HUDEP-2 (cell line): ENCODE results near the gene FGFBP2.
"Not testable (repeated sequence)": the region's sequence is repeated elsewhere in the genome, so short reads cannot be mapped to it uniquely, and the experiment has no call there.

Experiments
- DNase-seq, 76 experiments: peaks; one replicate each; lab custom pipeline; 2025; ENCODE audit not compliant: unreplicated experiment in 76 of 76; lab: John Stamatoyannopoulos, UW

Gene FGFBP2

DNA sequence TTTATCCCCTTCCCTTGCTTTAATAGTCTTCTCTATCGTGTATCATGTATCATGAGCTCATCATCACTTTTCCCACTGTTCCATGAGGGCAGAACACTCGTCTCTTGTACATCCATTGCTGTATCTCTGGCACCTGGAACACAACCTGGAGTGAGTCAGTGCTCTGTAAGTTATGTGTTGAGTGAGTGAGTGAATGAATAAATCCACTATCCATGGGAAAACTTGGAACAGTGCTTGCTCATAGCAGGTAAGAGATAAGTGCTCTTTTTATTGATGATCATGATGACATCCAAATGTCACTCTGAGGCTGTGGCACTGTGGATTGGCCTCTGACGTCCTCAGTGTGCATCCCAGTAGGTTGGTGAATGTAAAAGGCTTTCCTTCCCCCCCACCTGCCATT is 28.7 kb downstream of the FGFBP2 start:
- no peak for DNase-seq

DNA sequence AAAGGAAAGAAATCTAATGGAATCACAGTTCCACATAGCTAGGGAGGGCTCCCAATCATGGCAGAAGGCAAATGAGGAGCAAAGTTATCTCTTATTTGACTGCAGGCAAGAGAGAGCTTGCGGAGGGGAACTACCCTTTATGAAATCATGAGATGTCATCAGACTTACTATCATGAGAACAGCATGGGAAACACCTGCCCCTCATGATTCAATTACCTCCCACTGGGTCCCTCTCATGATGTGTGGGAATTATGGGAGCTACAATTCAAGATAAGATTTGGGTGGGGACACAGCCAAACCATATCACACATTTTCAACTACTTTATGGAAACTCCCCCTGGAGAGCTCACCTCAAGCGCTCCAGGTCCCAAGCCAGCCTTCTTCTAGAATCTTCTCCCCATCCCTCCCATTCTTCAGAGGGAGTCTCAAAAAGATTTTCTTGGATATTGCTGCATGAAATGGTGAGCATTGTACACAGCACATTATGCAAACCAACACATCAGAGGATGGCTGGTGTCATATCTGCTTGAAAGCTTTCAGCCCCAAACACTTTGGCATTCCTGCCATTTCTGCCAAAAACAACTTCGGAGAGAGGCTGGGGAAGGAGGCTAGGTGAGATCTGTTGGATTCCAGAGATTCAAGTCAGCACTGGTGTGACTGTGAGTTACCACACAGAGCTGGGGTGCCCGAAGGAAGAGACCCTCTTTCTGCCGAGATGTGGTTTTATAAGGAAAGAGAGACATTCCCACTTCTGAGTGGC is 31.3 kb downstream of the FGFBP2 start:
- no peak for DNase-seq

DNA sequence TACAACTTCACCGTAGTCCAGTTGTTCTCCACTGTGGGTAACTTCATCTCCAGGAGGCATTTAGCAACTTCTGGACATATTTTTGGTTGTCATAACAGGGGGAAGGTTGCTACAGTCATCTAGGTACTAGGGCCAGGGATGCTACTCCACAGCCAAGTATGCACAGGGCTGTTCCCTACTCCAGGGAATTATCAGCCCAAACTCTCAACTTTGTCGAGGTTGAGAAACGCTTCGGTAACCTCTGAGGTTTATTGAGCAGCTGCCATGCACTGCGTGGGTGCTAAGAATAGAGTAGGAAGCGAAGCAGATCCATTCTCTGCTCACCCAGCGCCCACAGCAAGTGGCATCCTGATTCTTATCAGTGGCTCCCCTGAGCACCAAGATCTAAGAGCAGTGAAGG is 32.7 kb downstream of the FGFBP2 start:
- DNase-seq = no peak

DNA sequence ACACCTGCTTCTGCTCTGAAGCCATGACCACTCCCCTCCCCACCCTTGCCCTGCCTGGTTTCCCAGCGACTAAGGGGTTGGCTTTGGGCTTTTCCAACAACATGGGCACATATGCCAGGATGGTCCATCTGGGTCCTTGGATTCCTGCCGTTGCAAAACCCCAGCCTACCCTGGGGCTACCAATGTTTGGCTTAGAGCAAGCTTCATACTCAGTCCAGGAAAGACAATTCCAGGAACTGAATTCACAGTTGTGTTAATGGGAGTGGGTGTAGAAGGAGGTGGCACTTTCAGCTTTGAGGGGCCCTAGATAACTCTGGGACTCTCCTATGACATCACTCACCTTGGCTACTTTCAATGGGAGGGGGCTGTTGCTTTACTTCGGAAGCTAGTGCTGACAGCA is 33.4 kb downstream of the FGFBP2 start:
- DNase-seq = no peak

DNA sequence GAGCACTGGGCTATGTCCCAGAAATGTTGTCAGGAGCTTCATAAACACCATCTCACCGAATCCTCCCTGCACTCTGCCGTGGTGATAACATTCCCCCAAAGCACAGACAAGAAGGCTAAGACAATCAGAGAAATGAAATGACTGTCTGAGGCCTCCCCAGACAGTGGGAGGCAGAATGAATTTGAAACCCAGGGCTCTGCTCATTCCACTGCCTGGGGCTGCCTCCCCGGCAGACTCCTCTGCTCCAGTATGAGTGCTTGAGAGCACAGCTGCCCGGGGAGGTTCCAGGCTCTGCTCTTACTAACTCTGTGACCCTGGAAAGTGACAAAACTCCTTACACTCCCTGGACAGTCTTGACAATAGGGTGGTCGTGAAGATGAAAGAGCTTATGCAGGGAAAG is 34.1 kb downstream of the FGFBP2 start:
- peak in 1 of 76 experiments; percentile 2 for DNase-seq

DNA sequence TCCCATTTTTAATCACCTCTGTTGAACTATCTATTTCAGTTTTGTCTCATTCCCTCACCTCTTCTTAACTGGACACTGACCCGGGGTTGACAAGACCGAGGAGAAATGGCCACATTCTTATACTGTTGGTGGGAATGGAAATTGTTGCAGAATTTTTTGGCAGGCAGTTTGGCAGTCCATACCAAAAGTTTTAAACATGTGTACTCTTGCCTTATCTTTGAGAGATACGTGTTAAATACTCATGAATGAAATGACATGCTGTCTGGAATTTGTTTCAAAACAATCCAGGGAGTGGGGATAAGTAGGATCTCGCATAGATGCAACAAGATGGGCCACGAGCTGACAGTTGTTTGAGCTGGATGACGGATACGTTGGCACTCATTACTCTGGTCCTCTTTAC is 36.5 kb downstream of the FGFBP2 start:
- DNase-seq = no peak

DNA sequence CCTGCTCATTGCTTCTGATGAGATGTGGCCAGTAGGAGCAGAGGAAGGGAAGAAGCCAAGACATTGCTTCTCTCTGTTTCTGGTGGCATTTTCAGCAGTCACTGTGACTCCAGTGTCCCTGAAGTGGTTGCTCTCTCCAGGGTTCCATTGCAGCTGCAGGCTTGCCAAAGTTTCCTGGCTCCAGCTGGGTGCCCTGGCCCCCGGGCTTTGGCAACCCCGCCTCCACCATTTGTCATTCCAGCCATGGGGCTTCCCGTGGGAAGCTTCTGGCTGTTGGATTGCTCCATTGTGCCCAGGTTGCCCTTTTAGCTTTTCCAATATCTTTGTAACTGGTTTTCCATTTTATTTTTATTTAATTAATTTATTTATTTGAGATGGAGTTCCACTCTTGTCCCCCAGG is 37.1 kb downstream of the FGFBP2 start:
- no peak for DNase-seq

DNA sequence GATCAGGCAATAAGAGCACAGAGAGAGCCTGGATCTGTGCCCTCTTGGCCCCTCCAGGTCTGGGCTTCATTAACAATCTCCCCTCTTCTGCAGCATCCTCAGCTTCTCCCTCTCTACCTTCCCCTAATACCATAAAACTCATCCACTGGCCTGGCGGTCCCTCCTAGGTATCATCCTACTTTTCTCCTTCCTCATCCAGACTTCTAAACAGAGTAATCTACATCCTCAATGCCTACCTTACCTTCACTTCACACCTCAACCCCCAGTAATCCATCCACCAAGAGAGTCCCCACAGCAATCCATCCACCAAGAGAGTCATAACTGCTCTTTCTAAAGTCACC is 41.4 kb downstream of the FGFBP2 start:
- no peak for DNase-seq

DNA sequence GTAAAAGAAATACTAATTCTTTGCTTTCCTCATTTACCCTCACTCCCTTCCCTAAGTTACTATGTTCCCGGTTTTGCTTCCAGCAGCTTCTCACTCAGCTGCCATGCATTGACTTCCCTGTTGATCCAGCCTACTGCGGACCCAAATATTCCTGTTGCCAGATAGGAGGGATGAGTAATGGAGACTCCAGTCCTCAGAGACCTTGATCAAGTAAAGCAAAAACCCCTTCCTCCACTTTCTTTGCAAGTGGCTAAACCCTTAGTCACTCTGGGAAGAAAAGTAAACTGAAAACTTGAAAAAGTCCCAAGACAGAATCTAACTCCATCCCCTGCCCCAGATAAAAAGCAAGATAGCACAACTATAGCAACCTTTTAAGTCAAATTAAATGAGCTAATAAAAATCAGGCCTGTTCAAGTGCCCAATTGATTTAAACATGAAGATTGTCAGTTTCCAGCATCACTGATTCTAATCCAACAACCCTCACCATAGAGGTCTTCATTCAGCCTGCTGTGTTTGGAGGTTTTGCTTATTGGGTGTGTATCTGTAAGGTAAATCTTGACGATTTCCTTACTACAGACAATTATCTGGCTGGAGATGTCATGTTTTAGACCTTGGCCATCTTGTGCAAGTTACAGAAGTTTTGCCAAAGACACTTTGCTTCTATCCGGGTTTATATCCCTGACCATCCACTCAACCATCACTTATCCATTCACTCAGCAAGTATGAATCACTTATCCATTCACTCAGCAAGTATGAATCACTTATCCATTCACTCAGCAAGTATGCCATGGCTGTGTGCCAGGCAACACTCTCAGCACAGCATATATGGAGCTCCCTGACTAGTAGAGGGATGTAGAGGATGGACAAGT is 42.0 kb downstream of the FGFBP2 start:
- peak in 6 of 76 experiments; percentile 1 to 31 (median 10) for DNase-seq

DNA sequence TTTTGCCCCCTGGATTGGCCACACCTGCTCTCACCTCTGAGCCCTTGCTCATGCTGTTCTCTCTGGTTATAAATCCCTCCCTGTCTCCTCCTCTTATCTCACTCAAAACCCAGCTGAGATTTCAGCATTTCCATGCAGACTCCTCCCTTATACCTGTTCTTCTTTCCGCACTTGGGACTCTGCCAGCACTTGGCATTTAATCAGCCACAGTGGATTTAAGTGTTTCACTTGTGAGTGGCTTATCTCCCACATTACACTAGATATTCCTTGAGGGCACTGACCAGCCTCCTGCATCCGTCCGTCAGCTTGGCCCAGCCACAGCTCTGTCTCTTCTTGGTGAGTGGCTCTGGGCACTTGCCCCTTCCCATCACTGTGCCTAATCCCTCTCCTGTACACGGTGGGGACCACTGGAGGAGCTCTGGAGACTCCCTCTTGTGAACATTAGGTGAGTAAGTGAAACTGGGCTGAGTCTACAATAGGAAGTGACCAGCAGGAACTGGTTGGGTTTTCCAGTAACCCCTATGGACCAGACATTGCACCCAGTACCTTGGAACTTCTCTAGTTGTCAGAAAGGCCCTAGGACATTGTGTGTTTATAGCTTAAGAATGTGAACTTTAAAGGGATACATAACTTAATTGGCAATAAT is 44.4 kb downstream of the FGFBP2 start:
- DNase-seq = no peak

DNA sequence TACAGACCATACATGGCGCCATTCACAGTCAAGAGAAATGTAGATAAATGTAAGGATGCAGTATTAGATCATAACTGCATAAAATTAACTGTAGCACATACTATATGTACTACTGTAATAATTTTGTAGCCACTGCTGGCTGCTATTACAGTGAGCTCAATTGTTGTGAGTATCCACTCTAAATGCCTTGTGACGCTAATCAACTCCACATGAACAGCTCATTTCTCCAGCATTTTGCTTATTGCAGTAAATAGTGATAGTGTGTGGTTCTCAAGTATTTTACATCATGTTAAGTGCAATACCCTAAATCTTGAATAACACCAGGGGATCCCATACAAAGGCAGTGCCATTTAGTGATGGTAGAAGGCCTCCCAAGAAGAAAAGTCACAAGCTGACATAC is 45.7 kb downstream of the FGFBP2 start:
- DNase-seq = no peak

DNA sequence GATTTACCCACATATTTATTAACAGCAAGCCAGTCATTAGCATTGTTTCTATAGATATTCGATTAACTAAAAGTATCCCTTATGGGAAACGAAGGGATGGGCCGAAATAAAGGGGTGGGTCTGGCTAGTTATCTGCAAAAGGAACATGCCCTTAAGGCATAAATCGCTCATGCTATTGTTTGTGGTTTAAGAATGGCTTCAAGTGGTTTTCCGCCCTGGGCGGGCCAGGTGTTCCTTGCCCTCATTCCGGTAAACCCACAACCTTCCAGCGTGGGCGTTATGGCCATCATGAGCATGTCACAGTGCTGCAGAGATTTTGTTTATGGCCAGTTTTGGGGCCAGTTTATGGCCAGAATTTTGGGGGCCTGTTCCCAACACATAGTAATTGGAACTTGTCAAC is 46.6 kb downstream of the FGFBP2 start:
- not testable (repeated sequence) for DNase-seq

DNA sequence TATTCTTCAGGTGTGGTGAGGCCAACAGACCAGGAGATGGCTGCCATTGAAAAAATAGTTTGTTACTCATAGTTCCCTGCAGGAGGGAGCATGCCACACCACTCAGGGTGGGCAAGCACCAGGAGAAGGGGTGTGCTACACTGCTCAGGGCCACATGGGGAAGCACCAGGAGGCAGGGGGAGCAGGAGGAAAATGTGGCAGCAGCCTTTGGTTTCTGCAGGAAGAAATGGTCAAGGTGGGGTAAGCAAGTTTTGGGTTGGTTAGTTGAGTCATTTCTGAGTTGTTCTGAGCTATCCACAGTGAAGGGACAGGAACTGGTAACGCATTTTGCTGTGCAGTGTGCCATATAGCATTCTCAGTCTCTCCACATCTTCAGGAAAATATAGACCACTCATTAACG is 48.2 kb downstream of the FGFBP2 start:
- DNase-seq = no peak

DNA sequence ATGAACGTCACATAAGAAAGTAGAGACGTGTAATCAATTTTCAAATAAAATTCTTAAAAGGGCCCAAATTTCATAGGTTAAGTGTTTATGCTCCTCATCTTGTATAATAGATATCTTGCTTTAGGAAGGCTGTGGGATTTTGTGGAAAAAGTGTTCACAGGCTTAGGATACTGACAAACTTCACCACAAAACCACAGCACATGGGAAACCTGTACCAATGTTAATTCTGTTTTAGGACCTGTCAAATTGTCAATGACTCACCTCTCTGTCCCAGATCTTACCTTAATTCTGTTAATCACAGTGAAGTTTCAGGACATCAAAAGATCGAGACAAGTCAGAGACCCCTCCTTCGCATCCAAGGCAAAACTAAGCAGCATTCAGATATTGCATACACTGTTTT is 48.7 kb downstream of the FGFBP2 start:
- no peak for DNase-seq

DNA sequence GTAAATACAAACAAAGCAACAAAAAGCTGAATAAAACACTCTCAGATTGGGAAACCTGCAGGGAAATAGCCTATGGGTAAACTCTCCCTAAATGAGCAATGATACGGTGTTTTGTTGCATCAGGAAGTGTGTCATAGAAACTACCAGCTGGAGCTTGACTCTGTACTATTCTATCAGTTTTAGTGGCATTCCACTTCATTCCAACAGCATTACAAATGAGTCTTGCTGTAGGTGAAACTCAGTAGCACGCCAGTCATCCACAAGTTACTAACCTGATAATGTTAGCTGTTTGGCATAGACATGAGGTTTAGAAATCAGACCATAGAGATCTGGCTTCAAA is 49.4 kb downstream of the FGFBP2 start:
- DNase-seq = no peak

DNA sequence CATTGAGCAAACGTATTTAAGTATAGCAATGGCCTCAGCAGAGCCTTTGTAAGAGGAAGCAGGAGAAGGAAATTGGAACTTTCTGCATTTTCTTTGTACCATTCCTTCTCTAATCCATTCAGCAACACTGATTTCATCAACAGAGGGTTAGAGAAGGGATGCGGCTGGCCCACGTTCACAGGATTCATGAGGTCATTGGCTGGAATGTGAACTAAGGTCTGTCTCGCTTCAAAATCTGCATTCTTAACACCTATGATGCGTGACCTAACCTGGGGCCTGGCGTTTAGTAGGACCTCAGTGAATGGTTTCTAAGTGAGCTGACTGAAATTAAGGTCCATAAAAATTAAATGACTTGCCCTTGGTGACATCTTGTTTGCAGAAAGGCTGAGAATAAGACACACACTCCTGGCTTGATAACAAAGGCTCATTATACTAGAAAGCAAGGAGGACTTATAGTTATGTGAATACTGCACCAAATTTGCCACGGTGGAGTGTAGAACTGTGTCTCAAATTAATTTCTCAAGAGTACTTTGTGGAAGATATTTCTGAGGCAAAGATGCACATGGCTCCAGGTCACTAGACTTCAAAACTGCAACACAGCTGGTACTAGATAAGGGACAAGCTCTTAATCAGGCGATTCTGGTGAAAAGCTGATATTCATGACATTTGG is 49.9 kb downstream of the FGFBP2 start:
- DNase-seq = no peak

DNA sequence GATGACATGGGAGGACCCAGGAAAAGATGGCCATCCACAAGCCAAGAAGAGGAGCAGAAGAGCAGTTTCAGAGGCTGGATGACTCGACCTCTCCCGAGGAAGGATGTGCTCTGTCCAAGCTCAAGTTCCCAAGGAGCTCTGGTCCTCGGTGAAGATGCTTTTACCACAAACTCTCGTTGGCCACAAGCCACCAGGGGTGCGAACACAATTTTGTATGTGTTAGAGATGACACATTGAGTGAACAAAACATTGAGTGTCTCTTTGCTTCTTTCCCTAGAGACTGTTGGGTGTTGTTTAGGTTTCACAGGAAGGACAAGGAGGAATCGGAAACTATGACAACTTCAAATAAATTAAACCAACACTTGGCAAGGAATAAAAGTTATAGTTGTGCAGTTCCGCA is 50.7 kb downstream of the FGFBP2 start:
- no peak for DNase-seq
